B cell (primary cell): ENCODE data around the gene CCDC124. TPM values are rescaled to one million over a fixed set of nuclear protein-coding genes. Genes with fewer than 3 reads are reported as not detected.

Experiments used
- ATAC-seq: fragments of 200-7000 bp; cut with Tn5 transposase; one replicate; pipeline ENCODE4 v1.10.0; 2021; ENCODE audit warnings: low read depth, mild to moderate bottlenecking, moderate number of reproducible peaks, moderate library complexity
- CTCF ChIA-PET: fragments of 350-600 bp; sonication (Branson Sonifier 250); formaldehyde crosslinking; loops from one replicate; lab custom pipeline; 2021; ENCODE audit warnings: antibody characterized with exemption, inconsistent platforms; lab: Charles Lee
- POLR2A ChIA-PET: fragments of 350-600 bp; sonication (Branson Sonifier 250); formaldehyde crosslinking; loops from one replicate; lab custom pipeline; 2021; ENCODE audit warnings: antibody characterized with exemption; lab: Charles Lee
- DNase-seq: peaks from one replicate; pipeline ENCODE4 v3.0.0; 2013
- H2AFZ ChIP-seq: 2 replicates; pipeline ENCODE4 v1.6.1; 2012; ENCODE audit warnings: mild to moderate bottlenecking, low read depth, low read length; ENCODE audit not compliant: insufficient read depth, poor library complexity, severe bottlenecking
- H3K27ac ChIP-seq, 2 donors: 1 replicate in 1 of 2; 2 replicates in 1 of 2; pipeline ENCODE4 v1.5.1; 2012 to 2013; ENCODE audit warnings: low read length in 2 of 2, mild to moderate bottlenecking in 2 of 2, moderate library complexity in 1 of 2
- H3K27me3 ChIP-seq, 4 experiments: fragments of 200-600 bp in 1 of 4; sonication (generic) in 1 of 4; replicated peaks in 1 of 4; 1 replicate in 2 of 4; 2 replicates in 2 of 4; pipeline versions ENCODE4 v1.6.1 to v1.7.0; 2013 to 2016; ENCODE audit warnings: low read length in 3 of 4, mild to moderate bottlenecking in 2 of 4, mixed read lengths in 1 of 4, moderate library complexity in 1 of 4; ENCODE audit not compliant: insufficient read depth in 4 of 4, control insufficient read depth in 3 of 4; ENCODE audit errors: control extremely low read depth in 1 of 4
- H3K36me3 ChIP-seq, 2 experiments: replicated peaks in 1 of 2; 1 replicate in 1 of 2; 2 replicates in 1 of 2; pipeline versions ENCODE4 v1.6.1 to v1.7.1; 2013; ENCODE audit warnings: low read length in 1 of 2; ENCODE audit not compliant: insufficient read depth in 2 of 2, control insufficient read depth in 1 of 2; ENCODE audit errors: control extremely low read depth in 1 of 2, extremely low read depth in 1 of 2
- H3K4me1 ChIP-seq, 2 donors: fragments of 200-600 bp in 1 of 2; sonication (generic) in 1 of 2; 1 replicate in 1 of 2; 2 replicates in 1 of 2; pipeline versions ENCODE4 v1.5.1 to v1.6.1; 2013 to 2017; ENCODE audit warnings: low read length in 2 of 2; ENCODE audit not compliant: control insufficient read depth in 2 of 2, insufficient read depth in 2 of 2
- H3K4me2 ChIP-seq: replicated peaks from 2 replicates; pipeline ENCODE3; 2012; ENCODE audit warnings: mild to moderate bottlenecking, low read depth, low read length; ENCODE audit not compliant: poor library complexity, severe bottlenecking
- H3K4me3 ChIP-seq, 5 experiments: fragments of 200-600 bp in 1 of 5; sonication (generic) in 1 of 5; 1 replicate in 3 of 5; 2 replicates in 2 of 5; pipeline versions ENCODE4 v1.5.1 to v1.7.0; 2011 to 2016; ENCODE audit warnings: low read length in 4 of 5, mild to moderate bottlenecking in 4 of 5, low read depth in 2 of 5, control low read depth in 1 of 5, moderate library complexity in 1 of 5; ENCODE audit not compliant: insufficient read depth in 1 of 5; ENCODE audit errors: control extremely low read depth in 1 of 5, extremely low read depth in 1 of 5
- H3K79me2 ChIP-seq: fragments of 200-600 bp; sonication (generic); one replicate; pipeline ENCODE4 v1.6.0; 2016; ENCODE audit warnings: low read length; ENCODE audit not compliant: control insufficient read depth, insufficient read depth
- H3K9ac ChIP-seq: fragments of 200-600 bp; sonication (generic); 2 replicates; pipeline ENCODE4 v1.6.1; 2017; ENCODE audit warnings: mild to moderate bottlenecking, low read length, moderate library complexity
- H3K9me3 ChIP-seq, 3 donors: one replicate each; pipeline versions ENCODE4 v1.6.1 to v1.7.1; 2013; ENCODE audit warnings: low read length in 2 of 3; ENCODE audit not compliant: control insufficient read depth in 2 of 3, insufficient read depth in 1 of 3; ENCODE audit errors: control extremely low read depth in 1 of 3
- H4K20me1 ChIP-seq: 2 replicates; pipeline ENCODE4 v1.6.0; 2012; ENCODE audit warnings: mild to moderate bottlenecking, low read length; ENCODE audit not compliant: insufficient read depth, control insufficient read depth, poor library complexity, severe bottlenecking
- H3K27ac Mint-ChIP-seq: one replicate; pipeline ENCODE4 v1.8.0; 2021; ENCODE audit warnings: mixed read lengths
- H3K27me3 Mint-ChIP-seq: one replicate; pipeline ENCODE4 v1.8.0; 2021; ENCODE audit warnings: mixed read lengths
- H3K4me1 Mint-ChIP-seq: one replicate; pipeline ENCODE4 v1.8.0; 2021; ENCODE audit warnings: mixed read lengths
- H3K4me3 Mint-ChIP-seq: one replicate; pipeline ENCODE4 v1.8.0; 2021; ENCODE audit warnings: mixed read lengths
- H3K9me3 Mint-ChIP-seq: one replicate; pipeline ENCODE4 v1.8.0; 2022; ENCODE audit warnings: mixed read lengths; ENCODE audit not compliant: insufficient read depth
- CTCF ChIP-seq: fragments of 200-600 bp; IDR thresholded peaks from one replicate; pipeline ENCODE4 v1.8.0; 2022; ENCODE audit warnings: antibody characterized with exemption, mild to moderate bottlenecking
- EZH2 ChIP-seq: IDR thresholded peaks from 2 replicates; pipeline ENCODE4 v1.6.1; 2012; ENCODE audit warnings: borderline replicate concordance, low read depth, mild to moderate bottlenecking, moderate library complexity, low read length; ENCODE audit not compliant: insufficient read depth, poor library complexity, severe bottlenecking
- WGBS: methylation state at CpG from one replicate; pipeline ENCODE4 v1.1.5; 2013; ENCODE audit warnings: missing lambda C conversion rate; ENCODE audit not compliant: insufficient coverage; 5-methylcytosine and 5-hydroxymethylcytosine counted together
- intact Hi-C: fragments of 100-400 bp; cut with micrococcal nuclease; formaldehyde crosslinking; loops from one replicate; pipeline ENCODE4 v1.10.0; 2022
- polyA plus RNA-seq: library from polyadenylated mRNA; depleted of rRNA; stranded (reverse); fragments of >200 nt; gene quantifications from 2 replicates; pipeline ENCODE4 v1.2.3, GENCODE V29; 2012
- small RNA-seq: library from RNA; depleted of rRNA; stranded (forward); fragments of <200 nt; gene quantifications from one replicate; pipeline ENCODE3, GENCODE V24; 2012; ENCODE audit warnings: low replicate concordance, low read depth; ENCODE audit not compliant: insufficient read length
- total RNA-seq, 2 donors: library from RNA; stranded (reverse); fragments of 120-200 nt in 1 of 2; gene quantifications; 1 replicate in 1 of 2; 2 replicates in 1 of 2; pipeline versions ENCODE4 v1.2.3 to v1.2.4, GENCODE V29; 2013 to 2022

Gene CCDC124
- total and polyA plus RNA-seq, 2 donors (not counting 1 experiment from before 2014, with no cell fraction given): 25.0 to 57.8 TPM

- CTCF ChIA-PET: interaction anchor here (0.6 to 23.7 kb wide), 5 partner anchors 17 to 134 kb away, joined by 4 to 346 read pairs (median 117); partner anchors contain the start of genes CCDC124 and RPL18A
- Mint-ChIP-seq H3K27me3 (no peaks in the 10 kb centered on the region), H3K4me1 (peaks cover 6% of the 10 kb centered on the region), H3K27ac (no peak overlapping the region), H3K4me3 (no peak overlapping the region), H3K9me3 (no peaks in the 10 kb centered on the region)
- POLR2A ChIA-PET: interaction anchor here (0.6 kb wide), 1 partner anchor 251 kb away, joined by 4 read pairs; no protein-coding TSS in a partner anchor
- TF ChIP-seq EZH2 (no peak), CTCF (no peak)
- no peak overlapping the region for H3K9ac ChIP-seq
- no peak overlapping the region for H3K4me3 ChIP-seq
- no peak overlapping the region for H3K4me2 ChIP-seq
- no peaks in the 10 kb centered on the region for H3K27me3 ChIP-seq
- H3K79me2 ChIP-seq: no peaks in the 10 kb centered on the region
- intact Hi-C loops: no loop called here
- H3K9me3 ChIP-seq: no peaks in the 10 kb centered on the region
- no peaks in the 10 kb centered on the region for H3K36me3 ChIP-seq
- WGBS: 96% methylated on average over 14 of the region's 27 CpGs
- DNase-seq (no peak), ATAC-seq (no peak)
- H4K20me1 ChIP-seq: no peaks in the 10 kb centered on the region
- H3K27ac ChIP-seq: no peak overlapping the region
- H2AFZ ChIP-seq: no peak overlapping the region
- peaks cover 0 to 8% of the 10 kb centered on the region in 2 donors for H3K4me1 ChIP-seq
Observed at GRCh38 chr19:17993076-17993813, 60.4 kb downstream of the CCDC124 start.

Small RNA genes lying within 50 kb of the gene (small RNA-seq; reads per million reads assigned to genes)
- not detected for gene RNA5SP468

Other genes starting within 250 kb of the CCDC124 start
- gene UNC13A, start 244.7 kb upstream of the CCDC124 start, total RNA-seq: 0.10 TPM in 2 replicates
- gene UNC13A, start 244.7 kb upstream of the CCDC124 start, polyA plus RNA-seq: 0.03 TPM in 1 of 2 replicates, not detected in the other
- gene MAP1S, start 213.5 kb upstream of the CCDC124 start, total RNA-seq: 81.6 and 83.0 TPM in 2 replicates
- gene MAP1S, start 213.5 kb upstream of the CCDC124 start, polyA plus RNA-seq: 32.4 and 38.2 TPM in 2 replicates
- gene FCHO1, start 181.5 kb upstream of the CCDC124 start, total RNA-seq: 149 and 162 TPM in 2 replicates
- gene FCHO1, start 181.5 kb upstream of the CCDC124 start, polyA plus RNA-seq: 83.0 and 85.7 TPM in 2 replicates
- gene B3GNT3, start 137.9 kb upstream of the CCDC124 start, total RNA-seq: not detected in 2 replicates
- gene B3GNT3, start 137.9 kb upstream of the CCDC124 start, polyA plus RNA-seq: 0.06 TPM in 1 of 2 replicates, not detected in the other
- gene INSL3, start 111.5 kb upstream of the CCDC124 start, total RNA-seq: 3.6 and 5.0 TPM in 2 replicates
- 3.4 and 6.1 TPM in 2 replicates for gene INSL3, start 111.5 kb upstream of the CCDC124 start, polyA plus RNA-seq
- gene JAK3, start 85.0 kb upstream of the CCDC124 start, total RNA-seq: 142 and 143 TPM in 2 replicates
- gene JAK3, start 85.0 kb upstream of the CCDC124 start, polyA plus RNA-seq: 78.6 and 102 TPM in 2 replicates
- 3,099 and 3,228 TPM in 2 replicates for gene RPL18A, start 73.1 kb upstream of the CCDC124 start, total RNA-seq
- gene RPL18A, start 73.1 kb upstream of the CCDC124 start, polyA plus RNA-seq: 3,761 and 3,796 TPM in 2 replicates
- 0.07 and 0.12 TPM in 2 replicates for gene SLC5A5, start 61.1 kb upstream of the CCDC124 start, total RNA-seq
- gene SLC5A5, start 61.1 kb upstream of the CCDC124 start, polyA plus RNA-seq: 0.40 and 0.58 TPM in 2 replicates
- gene KCNN1, start 34.1 kb downstream of the CCDC124 start, total RNA-seq: not detected in 2 replicates
- 0.04 TPM in 1 of 2 replicates, not detected in the other for gene KCNN1, start 34.1 kb downstream of the CCDC124 start, polyA plus RNA-seq
- 639 and 667 TPM in 2 replicates for gene ARRDC2, start 75.2 kb downstream of the CCDC124 start, total RNA-seq
- gene ARRDC2, start 75.2 kb downstream of the CCDC124 start, polyA plus RNA-seq: 131 and 202 TPM in 2 replicates
- 24.5 and 24.8 TPM in 2 replicates for gene IL12RB1, start 153.9 kb downstream of the CCDC124 start, total RNA-seq
- gene IL12RB1, start 153.9 kb downstream of the CCDC124 start, polyA plus RNA-seq: 17.9 and 18.8 TPM in 2 replicates
- 85.5 and 90.7 TPM in 2 replicates for gene MAST3, start 164.8 kb downstream of the CCDC124 start, total RNA-seq
- 43.5 and 48.7 TPM in 2 replicates for gene MAST3, start 164.8 kb downstream of the CCDC124 start, polyA plus RNA-seq
- 13.7 and 15.8 TPM in 2 replicates for gene PIK3R2, start 220.1 kb downstream of the CCDC124 start, total RNA-seq
- 8.5 and 8.9 TPM in 2 replicates for gene PIK3R2, start 220.1 kb downstream of the CCDC124 start, polyA plus RNA-seq
- gene IFI30, start 240.8 kb downstream of the CCDC124 start, total RNA-seq: 171 TPM in 2 replicates
- gene IFI30, start 240.8 kb downstream of the CCDC124 start, polyA plus RNA-seq: 74.5 and 222 TPM in 2 replicates